G401 (cell line): ENCODE results near the gene KRT85. TPM values are rescaled to one million over a fixed set of nuclear protein-coding genes. Genes with fewer than 3 reads are reported as not detected.
"Not testable (repeated sequence)": the region's sequence is repeated elsewhere in the genome, so short reads cannot be mapped to it uniquely, and the experiment has no call there.

Experiments
- DNase-seq: peaks from one replicate; pipeline ENCODE4 v3.0.0-alpha.2; 2015; ENCODE audit warnings: low spot score
- in situ Hi-C: cut with HindIII; loops from 2 replicates; pipeline ENCODE4 v1.10.0; 2016; ENCODE audit warnings: low sequenced_read_pairs, mixed read lengths
- total RNA-seq: library from RNA; depleted of rRNA; stranded (reverse); fragments of >200 nt; shearing (Covaris generic); gene quantifications from 2 replicates; pipeline ENCODE4 v1.2.3, GENCODE V29; 2014

Gene KRT85
- total RNA-seq, 1 experiment from 2014 or later: not detected

DNA sequence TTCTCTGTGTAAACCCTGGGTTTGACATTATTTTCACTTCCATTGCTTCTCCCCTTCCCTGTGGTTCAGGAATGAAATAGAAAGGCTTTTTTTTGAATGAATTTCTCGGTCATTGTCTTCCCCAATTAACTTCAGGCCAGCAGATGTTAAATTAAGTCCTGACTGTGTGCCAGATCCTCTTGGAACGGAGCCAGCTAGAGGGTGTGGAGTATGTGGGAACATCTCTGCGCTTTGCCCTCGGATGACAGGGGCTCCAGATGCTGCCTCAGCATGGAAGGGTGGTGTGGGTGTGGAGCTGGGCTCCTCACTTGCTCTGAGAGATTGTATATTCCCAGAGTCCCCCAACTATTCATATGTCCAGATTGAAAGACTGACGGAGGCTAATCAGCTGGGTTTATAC, 13.1 kb downstream of the KRT85 start:
- in situ Hi-C loops: no loop called here
- no peak for DNase-seq

DNA sequence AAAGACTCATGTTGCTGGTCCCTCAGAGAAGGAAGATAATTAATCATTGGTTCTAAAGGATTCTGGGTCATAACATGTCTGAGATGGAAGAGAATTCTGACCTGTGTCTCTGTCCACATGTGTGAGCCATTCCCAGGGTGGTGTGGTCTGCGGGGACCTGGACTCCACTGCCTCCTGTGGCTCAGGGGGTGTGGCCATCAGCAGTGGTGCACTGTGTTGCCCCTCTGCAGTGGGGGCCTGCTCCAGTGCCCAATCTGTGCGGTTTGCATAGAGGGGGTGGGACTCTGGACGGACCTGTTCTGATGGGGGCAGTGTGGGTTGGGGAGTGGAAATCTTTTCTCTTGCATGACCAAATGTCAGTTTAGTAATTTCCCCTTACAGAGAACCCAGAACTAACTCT, 13.5 kb downstream of the KRT85 start:
- in situ Hi-C loops: no loop called here
- no peak for DNase-seq

DNA sequence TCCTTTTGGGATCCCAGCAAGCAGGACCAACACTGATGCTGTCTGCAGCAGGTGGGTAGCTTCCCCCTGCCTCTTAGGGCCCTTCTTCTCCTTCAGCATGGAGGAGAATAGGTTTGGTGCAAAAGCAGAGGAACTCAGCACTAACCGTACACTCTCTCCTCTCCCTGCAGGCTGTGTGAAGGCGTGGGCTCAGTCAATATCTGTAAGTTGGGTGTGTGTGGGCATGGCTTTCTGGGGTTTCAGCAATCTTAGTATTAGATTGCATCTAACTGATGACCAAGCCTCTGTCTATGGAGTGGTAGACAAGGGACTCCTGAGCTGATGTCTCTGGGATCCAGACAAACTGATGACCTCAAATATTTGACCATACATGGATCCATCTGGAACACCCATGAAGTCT, 14.3 kb downstream of the KRT85 start:
- DNase-seq: no peak
- in situ Hi-C loops: no loop called here

DNA sequence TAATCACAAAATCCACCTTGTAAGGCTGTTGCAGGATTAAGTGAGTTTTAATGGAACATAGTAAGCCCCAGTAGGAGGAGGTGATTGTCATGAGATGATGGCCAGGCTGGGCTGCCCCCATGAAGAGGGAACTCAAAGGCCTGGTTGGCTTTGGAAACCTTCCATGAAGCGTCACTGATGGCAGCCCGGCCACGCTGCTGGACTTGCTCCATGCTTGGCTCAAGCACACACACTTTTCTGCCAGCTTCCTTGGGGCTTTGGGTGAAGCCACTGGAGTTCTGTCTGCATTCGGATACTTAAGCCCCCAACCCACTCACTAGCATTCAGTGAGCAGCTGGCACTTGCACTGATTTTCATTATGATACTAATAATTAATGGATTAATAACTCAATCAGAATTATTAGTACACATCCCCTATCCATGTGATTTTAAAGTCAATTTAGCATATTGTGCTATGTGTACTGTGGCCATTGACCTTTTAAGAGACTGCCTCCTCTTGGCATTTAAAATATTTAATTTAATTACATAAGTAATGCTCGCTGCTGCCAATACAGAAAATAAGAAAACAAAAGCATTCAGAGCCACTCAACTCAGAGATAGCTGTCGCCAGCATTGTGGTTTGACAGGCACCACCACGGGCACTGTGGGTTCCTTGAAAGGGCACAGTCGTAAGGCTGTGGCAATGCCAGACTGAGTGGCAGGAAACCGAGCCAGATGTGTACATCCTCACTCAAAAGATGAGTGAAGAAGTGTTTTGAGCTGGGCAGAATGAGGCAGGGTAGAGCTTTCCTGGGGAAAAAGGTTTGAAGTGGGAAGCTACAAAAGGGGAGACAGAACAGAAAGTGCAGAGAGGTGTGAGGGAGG, 15.9 kb downstream of the KRT85 start:
- in situ Hi-C loops: no loop called here
- peak; percentile 26 for DNase-seq

DNA sequence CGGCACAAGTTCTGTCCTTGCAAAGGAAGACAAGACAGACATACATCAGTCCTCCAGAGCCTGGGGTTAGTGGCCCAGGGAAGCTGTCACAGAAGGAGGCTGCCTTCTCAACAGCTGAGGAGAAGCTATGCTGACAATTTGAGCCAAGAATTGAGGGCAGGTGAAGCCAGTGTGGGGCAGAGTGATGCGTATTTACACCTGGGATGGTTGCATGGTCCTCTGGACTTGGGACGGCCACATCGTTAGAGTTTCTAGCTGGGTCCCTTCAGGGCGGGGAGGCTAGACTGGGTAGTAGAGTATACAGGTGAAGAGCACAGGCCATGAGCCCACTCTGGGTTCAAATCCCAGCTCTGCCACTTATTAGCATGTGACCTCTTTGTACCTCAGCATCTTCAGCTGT, 16.5 kb downstream of the KRT85 start:
- DNase-seq: no peak
- in situ Hi-C loops: no loop called here

DNA sequence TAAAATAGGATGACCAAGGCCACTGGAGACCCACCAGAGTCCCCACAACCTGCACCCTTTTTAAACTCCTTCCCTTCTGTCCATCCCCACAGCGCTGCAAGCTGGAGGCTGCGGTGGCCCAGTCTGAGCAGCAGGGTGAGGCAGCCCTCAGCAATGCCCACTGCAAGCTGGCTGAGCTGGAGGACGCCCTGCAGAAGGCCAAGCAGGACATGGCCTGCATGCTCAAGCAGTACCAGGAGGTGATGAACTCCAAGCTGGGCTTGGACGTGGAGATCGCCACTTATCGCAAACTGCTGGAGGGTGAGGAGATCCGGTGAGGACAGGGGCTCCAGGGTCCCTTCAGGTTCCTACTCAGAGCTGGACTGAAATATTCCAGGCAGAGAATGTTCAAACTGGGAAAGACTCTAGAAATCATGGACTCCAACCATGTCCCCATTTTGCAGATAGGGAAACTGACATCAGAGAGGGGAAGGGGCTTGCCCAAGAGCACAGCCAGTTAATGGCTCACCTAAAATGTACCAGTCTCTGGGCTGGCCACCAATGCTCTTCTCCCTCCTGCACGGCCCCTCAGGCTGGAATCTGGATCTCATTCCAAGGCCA, 17.2 kb downstream of the KRT85 start:
- in situ Hi-C loops: no loop called here
- no peak for DNase-seq

DNA sequence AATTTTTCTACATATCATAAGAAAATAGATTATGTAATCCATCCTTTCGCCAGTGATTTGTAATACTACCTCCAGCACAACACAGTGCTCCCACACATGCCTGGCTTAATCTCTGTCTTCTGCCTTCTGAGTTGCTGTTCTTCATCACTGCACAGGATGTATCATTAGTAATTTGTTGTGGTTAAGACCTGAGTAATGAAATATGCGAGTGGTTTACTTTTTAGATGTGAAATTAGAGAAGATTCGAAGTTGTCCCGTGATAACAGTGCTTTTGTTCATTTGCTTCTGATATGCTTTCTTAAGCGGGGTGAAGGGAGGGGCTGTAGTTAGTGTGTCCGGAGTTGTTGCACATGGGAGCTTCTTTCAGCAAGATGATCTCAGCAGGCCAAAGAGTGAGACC, 18.1 kb downstream of the KRT85 start:
- DNase-seq: no peak
- in situ Hi-C loops: no loop called here

DNA sequence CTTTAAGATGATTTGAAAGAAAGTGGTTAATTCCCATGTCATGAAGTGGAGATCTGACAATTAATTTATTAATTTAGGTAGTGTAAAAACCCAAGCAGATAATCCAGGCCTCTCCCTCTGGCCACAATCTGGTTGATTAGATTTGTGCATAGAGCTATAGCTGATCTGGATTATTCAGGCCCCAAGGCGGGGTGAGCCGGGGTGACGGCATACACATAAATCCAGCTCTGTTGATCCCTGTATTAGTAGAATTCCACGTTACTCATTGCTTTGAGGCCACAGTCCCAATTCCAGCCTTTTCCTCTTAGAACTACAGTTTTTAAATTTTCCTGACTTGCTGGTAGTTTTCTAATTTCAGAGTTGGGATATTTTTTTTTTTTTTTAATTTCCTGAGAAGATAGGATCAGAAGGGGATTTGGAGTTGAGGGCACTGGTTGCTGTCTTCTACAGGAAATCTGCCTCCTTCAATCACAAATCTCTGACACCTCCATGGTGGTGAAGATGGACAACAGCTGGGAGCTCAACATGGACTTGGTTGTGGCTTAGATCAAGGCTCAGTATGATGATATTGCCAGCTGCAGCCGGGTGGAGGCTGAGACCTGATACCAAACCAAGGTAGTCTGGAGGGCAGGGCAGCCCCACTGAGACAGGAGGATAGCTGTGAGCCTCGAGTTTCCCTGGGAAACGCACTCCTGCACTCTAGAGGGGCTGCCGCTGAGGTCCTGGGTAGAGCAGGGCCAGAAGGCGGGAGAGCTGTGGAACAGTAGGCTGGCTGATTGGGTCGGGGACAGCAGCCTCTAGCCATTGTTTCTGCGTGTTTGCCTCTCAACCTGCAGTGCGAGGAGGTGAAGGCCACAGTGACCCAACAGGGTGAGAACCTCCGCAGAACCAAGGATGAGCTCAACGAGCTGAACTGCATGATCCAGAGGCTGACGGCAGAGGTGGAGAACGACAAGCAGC, 19.4 kb downstream of the KRT85 start:
- DNase-seq: no peak
- in situ Hi-C loops: no loop called here

DNA sequence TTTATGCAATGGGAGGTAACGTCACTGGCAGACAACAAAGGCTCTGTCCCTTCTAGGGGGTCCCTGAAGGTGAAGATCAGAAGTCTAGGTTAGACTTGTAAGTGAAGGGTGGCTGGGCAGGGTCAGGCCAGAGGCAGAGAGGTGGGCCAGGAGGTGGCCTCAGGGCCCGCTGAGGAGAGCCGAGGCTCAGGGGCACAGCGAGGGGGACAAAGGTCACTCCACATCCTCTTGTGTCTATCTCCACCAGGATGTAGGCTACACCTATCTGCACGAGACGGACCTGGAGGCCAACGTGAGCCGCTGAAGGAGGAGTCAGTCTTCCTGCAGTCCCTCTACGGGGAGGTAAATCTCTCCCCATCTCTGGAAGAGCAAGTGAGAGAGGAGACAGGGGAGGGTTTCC, 20.3 kb downstream of the KRT85 start:
- no peak for DNase-seq
- in situ Hi-C loops: no loop called here

DNA sequence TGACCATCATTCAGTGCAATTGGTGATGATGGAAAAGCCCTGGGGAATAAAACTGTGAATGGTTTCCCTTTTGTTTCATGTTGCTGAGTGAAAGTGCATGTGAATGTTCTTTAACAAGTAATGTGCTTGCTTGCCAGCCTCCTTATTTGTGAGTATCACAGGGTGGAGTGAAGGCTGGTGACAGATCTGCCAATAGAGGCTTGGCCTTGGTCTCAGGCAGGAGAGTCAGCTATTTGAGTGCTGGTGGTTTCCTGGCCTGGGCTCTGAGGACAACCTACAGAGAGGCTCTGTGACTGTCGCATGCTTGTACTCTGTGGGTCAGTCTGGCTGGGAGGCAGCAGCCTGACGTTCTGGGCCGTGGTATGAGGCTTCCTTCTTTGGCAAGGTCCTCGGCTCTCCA, 20.7 kb downstream of the KRT85 start:
- in situ Hi-C loops: no loop called here
- peak; percentile 6 for DNase-seq

DNA sequence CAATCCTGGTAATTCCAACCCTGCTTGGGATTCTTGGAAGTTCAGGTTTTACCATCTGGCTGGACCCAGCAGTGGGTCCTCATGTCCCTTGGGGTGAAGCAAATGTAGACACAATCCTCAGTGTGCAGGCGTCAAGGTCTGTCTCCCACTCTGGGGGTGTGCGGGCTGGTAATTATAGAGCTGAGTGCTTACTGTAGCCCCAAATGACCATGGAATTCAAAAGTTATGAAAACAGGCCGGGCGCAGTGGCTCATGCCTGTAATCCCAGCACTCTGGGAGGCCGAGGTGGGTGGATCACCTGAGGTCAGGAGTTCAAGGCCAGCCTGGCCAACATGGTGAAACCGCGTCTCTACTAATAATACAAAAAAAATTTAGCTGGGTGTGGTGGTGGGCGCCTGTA, 22.2 kb downstream of the KRT85 start:
- DNase-seq, in situ Hi-C loops: not testable (repeated sequence)

DNA sequence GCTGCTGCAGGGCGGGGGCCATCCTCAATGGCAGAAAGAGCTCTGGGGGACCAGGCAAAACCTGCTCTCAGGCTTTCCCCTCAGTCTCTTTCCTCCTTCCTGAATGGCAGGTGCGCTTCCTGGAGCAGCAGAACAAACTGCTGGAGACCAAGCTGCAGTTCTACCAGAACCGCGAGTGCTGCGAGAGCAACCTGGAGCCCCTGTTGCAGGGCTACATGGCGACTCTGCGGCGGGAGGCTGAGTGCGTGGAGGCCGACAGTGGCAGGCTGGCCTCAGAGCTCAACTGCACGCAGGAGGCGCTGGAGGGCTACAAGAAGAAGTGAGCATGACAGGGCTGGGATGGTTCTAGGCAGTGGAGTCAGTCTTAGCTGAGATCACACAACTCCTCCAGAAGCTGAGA, 23.2 kb downstream of the KRT85 start:
- in situ Hi-C loops: no loop called here
- no peak for DNase-seq

DNA sequence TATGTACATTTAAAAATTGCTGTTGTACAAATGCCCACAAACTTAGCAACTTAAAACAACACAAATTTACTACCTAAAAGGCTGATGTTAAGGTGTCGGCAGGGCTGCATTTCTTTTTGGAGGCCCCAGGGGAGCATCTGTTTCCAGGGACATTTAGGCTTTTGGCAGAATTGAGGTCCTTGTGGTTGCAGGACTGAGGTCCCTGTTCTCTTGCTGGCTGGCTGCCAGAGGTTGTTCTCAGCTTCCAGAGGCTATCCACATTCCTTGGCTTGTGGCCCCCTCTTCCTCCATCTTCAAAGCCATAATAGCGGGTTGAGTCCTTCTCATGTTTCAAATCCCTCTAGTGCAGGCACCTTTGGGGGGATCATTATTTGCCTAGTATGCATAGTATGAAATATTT, 23.7 kb downstream of the KRT85 start:
- in situ Hi-C loops: no loop called here
- no peak for DNase-seq

DNA sequence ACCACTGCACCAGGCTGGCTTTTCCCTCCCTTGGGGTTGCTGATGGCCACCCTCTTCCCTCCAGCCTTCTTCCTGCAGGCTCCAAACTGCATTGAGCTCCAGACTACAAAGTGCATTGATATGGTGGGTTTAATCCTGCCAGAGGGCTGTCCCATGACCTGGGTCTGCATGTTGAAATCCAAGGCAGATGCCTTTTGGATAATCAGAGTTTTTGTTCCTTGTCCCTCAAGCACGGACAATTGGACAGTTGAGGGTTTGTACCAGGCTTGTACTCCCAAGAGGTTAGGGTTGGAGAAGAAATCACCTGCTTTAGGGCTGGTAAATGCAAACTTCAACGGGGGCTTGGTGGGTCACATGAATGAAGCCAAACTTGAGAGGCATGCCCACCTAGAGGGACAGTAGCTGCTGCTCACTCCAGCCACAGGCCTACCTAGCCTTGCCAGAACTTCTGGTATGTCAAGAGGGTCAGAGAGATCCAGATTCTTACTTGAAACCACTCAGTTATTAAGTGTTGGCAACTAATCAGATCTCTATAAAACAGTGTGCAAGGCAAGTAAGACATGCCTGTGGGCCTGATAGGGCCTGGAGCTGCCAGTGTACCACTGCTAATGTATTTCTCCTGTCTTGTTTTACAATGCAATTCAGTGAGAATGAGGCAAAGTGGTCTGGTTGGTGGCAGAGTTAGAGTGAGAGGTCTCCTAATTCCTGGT, 24.3 kb downstream of the KRT85 start:
- no peak for DNase-seq
- in situ Hi-C loops: no loop called here

DNA sequence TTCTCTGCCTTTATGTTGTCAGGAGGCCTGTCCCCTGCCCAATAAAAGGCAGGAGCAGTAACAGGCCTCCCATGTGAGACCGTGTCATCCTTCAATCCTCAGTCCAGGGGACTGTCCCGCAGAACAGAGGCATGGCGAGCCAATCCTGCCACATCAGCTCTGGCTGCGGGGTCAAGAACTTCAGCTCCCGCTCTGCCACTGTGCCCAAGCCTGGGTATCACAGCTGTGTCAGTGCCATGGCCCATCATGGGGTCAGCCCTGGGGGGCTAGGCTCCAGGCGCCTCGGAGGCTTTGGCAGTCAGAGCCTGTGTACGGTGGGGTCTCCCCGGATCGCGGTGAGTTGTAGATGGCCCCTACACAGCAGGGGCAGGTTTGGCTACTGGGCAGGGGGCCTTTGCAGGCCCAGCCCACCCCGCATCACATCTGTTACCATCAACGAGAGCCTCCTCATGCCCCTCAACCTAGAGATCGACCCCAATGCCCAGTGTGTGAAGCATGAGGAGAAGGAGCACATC, 26.2 kb downstream of the KRT85 start:
- no peak for DNase-seq
- in situ Hi-C loops: no loop called here

DNA sequence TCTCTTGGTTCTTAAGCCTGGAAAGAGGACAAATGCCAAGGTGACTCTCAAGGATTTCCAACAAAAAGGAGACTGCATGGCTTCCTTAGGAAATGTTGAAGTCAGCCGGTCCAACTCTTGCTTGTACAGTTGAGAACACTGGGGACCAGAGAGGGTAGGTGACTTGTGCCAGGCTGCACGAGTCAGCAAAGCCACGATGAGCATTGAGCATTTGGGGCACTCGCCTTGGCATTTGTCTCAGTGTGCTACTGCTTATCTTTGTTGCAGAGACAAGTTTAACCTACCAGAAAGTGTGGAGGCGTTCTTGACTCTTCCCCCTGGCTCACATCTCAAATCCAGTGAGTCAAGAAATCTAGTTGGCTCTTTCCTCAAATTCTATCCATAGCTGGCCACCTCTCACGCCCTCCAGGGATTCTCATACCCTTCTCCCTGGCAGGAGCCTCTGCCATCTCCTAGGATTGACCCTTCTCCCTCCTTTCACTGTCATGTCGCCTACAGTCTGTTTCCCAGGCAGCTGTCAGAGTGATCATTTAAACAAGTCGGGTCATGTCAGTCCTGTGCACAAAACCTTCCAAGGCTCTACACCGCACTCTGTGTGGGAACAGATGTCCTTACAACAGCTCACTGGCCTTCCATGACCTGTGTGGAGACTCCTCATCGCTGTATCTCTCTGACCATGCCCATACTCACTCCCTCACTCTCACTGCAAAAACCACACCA, 28.9 kb downstream of the KRT85 start:
- DNase-seq: no peak

DNA sequence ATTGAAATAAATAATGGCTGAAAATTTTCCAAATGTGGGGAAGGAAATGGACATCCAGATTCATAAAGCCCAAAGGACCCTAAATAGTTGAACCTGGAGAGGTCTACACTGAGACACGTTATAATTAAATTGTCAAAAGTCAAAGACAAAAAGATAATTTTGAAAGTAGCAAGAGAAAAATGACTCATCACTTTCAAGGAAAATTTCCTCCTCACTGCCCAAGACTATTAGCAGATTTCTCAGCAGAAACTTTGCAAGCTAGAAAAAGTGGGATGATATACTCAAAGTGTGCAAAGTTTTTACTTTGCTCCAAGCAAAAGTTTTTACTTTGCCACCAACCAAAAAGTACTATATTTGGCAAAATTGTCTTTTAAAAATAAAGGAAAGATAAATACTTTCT, 30.2 kb downstream of the KRT85 start:
- in situ Hi-C loops: no loop called here

More for the DNA sequence above, 28.9 kb downstream of the KRT85 start:
- in situ Hi-C loops: no loop called here

DNA sequence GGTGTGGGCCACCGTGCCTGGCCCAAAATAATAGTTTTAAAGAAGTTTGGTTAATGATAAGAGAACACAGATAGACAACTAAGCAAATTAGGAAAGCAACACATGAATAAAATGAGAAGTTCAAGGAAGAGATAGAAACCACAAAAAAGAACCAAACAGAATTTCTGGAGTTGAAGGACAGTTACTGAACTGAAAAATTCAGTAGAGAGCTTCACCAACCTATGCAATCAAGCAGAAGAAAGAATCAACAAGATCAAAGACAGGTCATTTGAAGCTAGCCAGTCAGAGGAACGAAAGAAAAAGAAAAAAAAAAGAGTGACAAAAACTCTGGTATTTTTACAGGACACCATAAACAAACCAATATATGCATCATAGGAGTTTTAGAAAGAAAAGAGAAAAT, 30.6 kb downstream of the KRT85 start:
- no peak for DNase-seq
- in situ Hi-C loops: no loop called here

More for the DNA sequence above, 30.2 kb downstream of the KRT85 start:
- no peak for DNase-seq
